ENCODE measurements around the gene SMG6.
"Not testable (repeated sequence)": the region's sequence is repeated elsewhere in the genome, so short reads cannot be mapped to it uniquely, and the experiment has no call there.

SMG6 gene

DNA sequence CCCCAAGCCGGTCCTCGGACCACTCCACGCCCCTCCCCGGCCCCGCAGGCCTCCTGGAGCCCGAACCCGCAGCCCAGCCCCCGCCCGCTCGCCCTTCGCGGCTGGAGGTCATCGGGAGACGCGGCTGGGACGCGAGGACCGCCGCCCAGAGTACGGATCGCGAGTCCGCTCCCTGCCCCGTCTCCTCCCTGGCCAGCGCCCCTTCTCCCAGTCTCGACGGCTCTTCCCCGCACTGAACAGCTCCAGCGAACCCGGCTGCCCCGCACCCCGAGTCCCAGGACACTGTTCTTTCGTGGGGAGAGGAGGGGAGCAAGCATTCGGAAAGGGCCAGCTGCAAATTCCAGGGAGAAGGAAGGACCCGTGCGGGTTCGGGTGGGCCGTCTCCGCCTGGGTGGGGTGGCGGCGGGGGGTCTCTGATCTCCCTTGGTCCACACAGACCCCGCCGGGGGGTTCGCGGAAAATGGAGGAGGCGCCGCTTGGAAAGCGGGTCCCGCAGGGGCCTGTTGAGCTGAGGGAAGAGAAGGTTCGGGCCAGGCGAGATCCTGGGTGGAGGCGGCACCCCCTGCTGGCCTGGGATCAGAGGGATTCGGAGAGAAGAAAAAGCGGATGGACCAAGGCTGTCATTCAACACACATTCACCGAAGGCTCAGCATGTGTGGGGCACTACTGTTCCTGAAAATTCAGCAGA, 277.8 kb downstream of the SMG6 start:
- DNase-seq (ENCODE audit: low read depth): no peak

DNA sequence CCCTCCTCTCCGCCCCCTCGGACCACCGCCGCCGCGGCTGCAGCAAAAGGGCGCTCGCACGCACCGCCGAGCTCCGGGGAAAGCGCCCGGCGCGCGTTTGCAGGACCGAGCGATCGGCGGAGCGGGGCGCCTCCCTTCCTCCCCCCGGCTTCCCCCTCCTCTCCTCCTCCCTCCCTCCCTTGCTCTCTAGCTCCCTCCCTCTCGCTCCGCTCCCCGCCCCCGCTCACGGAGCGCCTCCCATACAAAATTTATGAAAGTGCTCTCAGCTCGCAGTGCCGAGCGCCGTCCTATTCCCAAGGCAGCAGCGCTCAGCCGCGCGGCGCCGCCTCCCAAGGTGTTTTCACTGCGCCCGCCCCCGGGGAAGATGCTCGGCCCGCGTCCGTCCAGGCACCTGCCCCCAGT, 278.4 kb downstream of the SMG6 start, which contains the start of gene RTN4RL1:
RTN4RL1 (minus strand) TSS at position 115 of the 402 bp plus-strand sequence. CDS start 469 bp downstream, outside the sequence.
- peak; percentile 51 for DNase-seq (ENCODE audit: low read depth)

DNA sequence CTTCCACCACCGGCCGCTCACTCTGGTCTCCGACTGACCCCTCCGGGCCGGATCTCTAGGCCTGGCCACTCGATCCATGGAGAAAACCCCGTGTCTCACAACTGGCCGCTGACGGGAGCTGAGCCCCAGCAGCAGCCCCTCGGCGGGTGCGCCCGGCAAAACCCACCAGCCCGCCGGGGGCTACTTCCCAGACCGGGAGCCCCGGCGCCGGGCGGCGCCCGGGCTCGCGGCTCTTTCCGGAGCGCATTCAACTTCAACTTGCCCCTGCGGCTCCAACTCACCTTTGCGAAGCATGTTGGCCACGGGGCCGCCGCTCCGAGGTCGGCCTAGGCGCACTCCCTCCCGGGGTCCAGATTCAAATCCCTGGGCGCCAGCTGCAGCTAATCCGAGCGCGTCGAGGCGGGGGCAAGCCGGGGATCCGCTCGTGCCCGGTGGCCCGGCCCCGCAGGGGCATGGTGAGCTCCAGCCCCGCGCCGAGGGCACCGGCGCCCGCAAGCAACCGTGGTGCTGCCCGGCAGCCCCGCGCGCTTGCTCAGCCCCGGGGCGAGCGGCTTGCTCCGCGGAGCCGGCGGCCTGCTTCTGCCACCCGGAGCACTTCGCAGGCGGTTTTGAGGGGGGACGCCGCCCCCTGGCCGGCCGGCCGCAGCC, 278.9 kb downstream of the SMG6 start:
- DNase-seq (ENCODE audit: low read depth): no peak

DNA sequence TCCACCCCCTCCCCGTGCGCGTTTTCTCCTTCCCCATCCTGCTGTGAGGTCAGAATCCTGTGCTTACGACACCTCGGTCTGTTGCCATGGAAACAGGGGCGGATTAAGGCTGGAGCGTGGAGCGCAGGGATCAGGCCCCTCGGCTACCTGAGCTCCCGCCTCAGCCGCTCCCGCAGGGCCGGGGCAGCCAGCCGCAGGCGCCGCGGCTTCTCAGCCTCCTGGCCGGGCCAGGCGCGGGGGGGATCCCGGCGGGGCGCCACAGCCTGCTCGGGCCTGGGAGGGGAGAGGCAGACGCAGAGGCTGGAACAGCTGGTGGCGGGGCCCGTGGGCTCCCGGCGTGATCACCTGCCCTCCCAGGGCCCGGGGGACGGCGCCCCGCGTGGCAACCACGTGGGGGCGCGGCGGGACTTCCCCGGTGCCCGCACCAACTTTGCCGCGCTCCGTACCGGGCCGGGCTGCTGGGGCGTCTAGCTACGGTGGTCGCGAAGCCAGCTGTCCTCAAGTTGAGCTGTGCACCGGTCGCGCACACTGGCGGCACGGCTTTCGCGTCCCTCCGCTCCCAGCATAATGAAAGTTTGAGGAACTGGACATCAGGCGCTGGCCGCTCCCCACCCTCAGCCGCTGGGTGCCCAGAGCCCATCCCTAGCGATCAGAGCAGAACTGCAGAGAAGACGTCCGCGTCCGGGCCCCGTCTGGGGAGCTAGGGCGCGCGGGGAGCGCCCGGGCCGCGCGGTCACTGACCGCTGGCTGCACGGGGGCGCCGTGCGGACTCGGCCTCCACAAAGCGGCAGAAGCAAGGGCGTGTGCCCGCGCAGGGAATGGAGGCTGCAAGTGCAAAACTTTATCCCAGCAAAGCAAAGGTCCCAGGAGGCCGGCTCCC, 279.7 kb downstream of the SMG6 start:
- no peak for DNase-seq (ENCODE audit: low read depth)

DNA sequence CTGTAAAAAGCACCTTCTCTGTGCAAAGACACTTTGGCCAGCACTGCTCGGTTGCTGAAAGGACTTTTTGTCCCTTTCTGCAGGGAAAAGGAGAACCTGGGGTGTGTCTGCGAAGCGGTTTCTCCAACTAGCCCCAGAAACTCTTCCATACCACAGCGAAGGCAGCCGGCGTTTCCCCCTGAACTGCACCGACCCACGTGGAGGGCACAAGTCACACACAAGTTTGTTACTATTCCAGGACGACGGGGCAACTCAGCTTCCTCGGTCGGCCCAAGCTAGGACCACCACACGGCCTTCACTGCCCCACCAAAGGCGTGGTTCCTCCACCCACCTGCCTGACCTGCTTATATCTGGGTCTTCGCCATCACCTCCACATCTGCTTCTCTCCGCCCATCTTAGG, 280.3 kb downstream of the SMG6 start:
- no peak for DNase-seq (ENCODE audit: low read depth)

DNA sequence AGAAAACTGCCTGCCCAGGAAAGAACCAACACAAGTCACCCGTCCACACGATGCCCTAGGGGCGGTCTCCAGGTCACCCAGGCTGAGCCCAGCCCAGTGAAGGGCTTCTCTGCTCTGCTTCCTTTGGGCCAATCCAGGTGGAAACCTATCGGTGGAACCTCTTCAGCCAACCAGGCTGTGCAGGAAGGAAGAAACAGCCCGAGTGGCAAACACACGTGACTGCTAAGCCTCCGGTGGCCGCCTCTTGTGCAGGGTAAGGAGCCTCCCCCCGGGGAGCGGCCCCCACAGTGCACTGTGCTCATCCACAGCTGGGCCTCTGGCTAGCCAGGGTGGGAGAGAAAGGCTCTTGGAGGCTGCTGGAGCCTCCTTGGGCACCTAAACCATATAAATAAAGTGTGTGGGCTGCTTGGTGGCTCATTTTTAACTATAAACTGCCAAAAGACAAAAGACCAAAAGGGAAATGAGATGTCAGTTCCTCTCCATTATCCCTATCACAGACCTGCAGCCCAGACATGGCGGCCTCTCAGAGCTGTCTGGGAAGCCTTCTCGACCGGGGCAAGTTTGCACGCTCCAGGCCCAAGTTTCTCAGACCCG, 280.8 kb downstream of the SMG6 start:
- no peak for DNase-seq (ENCODE audit: low read depth)

DNA sequence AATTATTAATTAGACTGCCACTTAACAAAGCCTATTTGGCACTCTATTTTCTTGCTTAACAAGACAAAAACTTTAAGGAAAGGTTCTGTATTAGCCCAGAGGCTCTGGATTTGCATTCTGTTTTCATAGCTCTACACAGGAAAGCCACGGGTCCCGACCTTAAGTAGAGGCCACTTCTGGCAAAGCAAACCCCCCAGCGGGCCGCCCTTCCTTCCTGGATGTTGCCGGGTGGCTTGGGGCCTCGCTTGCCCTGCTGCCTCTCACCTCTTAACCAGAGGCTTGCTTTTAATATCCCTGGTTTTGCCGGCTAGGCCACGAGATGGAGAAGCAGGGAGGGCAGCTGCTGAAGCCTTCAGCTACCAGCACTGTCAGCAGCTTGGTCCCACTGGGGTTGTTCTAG, 282.9 kb downstream of the SMG6 start:
- no peak for DNase-seq (ENCODE audit: low read depth)

DNA sequence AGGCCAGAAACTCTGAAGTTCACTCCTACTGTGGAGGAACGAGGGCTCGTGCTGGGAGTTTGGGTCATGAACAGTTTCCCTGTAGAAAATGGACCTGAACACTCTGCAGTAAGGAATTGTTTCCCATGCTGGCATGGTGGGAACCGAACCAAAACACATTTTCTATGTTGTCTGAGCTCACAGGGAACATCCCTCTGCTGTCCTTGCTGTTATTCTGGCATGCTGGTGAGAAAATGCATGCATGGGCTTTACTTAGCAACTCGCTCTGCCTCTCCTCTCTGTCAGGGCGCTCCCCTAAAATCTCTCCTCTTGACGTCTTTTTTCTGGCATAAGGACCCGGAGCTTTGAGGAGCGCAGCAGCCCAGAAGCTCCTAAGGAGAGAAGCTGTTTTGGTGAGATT, 283.9 kb downstream of the SMG6 start:
- DNase-seq (ENCODE audit: low read depth): no peak

DNA sequence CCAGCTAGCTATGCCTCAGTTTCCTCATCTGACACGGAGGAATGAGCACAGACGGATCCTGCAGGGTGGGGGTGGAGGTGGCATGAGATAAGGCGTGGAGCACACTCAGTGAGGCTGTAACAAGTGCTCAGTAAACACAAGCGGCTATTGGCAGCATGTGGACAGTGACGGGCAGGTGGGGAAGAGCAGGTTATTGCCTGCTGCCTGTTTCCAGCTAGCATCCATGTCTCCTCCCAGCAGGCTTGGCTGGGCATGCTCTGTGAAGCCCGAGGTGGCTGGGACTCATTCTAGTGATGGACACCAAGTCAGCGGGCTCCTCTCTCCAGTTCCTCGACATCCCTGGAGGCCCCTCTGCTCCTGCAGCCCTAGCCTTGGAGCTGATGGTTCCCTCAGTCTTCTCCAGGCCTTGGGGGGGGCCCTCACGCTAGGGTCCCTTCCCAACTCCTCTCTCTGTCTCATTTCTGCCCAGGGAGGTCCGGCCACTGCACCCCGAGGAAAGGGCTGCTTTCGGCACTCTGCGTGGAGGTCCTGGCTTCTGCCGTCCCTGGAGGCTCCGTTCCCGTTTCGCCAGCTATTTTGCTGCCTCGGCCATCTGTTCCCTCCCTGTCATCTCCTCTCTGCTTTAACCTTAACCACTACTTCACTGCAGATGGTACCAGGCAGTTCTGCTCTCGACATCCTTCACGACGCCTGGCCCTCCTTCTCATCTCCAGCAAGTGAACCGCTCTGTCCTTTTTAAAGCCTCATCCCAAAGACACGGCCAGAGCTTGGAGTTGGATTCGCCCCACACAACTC, 284.7 kb downstream of the SMG6 start:
- DNase-seq (ENCODE audit: low read depth): no peak

DNA sequence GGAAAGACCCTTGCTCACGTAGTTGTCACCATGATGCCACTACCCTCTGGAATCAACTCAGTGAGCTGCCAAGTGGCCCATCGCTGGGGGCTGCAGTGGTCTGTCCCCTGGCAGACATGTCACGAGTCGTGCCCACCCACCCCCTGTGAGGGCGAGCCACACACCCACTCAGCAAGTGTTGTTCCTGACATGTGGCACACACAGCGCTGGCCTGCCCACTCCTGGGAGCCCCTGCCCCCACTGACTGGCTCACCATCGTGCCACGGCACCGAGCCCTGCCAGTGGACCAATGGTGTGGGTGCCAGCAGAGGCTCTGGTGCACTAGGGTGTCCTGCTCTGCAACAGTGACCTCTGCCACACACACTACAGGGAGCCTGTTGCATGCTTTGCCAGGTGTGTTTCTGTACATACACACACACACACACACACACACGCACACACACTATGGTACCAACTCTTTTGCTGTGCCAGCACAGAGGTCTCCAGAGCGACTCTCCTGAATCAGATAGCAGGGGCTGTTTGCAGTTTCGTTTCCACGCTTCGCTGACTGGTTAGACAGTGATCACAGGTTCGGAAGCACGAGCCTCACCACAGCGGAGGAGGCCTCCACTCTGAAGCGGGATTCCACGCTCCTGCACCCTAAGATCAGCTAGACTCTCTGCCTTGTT, 286.2 kb downstream of the SMG6 start:
- DNase-seq (ENCODE audit: low read depth): no peak

DNA sequence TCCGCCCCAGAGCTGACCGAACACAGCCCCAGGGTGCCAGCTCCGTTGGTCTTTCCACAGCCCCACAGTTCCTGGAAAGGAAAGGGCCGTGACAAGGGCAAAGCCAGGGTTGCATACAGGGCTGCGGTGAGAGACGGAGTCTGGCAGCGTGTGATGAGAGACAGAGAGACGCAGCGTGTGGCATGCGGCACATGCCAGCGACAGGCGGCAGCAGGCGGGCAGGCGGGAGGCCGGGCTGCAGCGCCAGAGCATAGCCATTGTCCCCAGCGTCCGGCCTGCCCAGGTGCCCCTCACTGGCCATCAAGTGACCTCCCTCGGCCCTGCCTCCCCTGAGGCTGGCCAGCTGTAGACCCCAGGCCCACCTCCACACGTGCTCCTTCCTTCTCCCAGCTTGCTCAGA, 287.1 kb downstream of the SMG6 start:
- no peak for DNase-seq (ENCODE audit: low read depth)

DNA sequence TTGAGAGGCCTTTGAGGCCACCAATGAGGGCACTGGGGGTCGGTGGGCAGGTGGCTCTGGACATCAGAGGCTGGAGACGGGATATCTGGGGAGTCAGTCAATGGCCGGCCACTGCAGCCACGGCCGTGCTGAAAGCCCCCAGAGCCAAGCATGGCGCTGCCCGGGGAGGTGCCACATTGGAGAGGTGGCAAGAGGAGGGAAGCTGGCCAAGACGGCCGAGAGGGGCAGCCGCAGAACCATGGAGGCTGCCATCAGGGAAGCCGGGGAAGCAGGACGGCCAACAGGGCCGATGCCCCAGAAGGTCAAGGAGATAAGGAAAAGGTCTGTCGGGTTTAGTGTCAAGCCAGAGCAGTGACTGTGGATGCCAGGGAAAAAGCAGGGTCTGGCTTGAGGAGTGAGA, 288.3 kb downstream of the SMG6 start:
- DNase-seq (ENCODE audit: low read depth): no peak

DNA sequence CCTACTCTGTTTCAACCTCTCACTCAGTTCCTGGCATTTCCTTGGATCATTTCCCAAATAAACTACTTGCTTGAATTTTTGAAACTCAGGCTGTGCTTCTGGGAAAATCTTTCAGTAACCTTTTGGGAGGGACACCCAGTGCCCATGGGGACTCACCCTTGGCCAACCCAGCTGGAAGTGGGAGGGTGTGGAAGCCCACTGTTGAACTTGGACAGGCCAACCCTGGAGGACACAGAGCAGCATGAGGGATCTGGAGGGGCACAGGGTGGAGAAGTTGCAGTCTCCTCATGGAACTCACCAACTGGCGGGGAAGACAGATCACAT, 289.6 kb downstream of the SMG6 start:
- DNase-seq (ENCODE audit: low read depth): no peak

DNA sequence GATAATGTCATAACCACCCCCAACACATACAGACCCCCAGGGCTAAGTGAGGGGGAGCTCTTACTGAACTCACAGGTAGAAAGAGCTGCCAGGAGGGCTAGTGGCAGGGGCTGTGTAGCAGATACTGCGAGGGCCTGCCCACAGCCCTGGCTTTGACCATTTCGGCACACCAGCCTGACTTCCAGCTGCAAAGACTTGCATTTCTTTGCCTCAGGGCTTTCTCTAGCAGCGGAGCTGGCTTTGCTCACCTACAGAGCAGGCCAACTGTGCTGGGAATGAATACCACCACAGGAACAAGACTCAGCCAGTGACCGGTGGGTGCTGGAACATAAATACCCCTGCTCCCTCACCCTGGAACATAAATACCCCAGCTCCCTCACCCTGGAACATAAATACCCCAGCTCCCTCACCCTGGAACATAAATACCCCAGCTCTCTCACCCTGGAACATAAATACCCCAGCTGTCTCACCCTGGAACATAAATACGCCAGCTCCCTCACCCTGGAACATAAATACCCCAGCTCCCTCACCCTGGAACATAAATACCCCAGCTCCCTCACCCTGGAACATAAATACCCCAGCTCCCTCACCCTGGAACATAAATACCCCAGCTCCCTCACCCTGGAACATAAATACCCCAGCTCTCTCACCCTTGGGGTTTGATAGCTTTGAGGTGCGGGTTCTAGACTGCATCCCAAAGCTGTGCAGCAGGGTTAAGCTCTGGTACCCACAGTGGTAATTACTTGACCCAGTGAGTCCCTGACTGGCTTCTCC, 290.2 kb downstream of the SMG6 start:
- not testable (repeated sequence) for DNase-seq (ENCODE audit: low read depth)

DNA sequence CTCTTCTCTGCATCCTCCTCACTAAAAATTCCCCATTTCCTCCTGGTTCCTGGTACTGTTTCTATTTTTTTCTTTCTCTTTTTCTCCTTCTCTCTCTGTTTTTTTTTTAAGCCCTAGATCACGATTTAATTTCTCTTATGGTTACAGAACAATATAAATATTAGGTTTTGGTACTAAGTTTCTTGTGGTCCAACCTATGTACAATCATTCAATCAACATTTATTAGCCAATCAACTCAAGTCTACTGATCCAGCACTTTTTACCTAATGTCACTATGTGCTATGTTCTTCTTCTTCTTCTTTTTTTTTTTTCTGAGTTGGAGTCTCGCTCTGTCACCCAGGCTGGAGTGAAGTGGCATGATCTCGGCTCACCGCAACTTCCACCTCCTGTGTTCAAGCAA, 291.1 kb downstream of the SMG6 start:
- DNase-seq (ENCODE audit: low read depth): no peak

DNA sequence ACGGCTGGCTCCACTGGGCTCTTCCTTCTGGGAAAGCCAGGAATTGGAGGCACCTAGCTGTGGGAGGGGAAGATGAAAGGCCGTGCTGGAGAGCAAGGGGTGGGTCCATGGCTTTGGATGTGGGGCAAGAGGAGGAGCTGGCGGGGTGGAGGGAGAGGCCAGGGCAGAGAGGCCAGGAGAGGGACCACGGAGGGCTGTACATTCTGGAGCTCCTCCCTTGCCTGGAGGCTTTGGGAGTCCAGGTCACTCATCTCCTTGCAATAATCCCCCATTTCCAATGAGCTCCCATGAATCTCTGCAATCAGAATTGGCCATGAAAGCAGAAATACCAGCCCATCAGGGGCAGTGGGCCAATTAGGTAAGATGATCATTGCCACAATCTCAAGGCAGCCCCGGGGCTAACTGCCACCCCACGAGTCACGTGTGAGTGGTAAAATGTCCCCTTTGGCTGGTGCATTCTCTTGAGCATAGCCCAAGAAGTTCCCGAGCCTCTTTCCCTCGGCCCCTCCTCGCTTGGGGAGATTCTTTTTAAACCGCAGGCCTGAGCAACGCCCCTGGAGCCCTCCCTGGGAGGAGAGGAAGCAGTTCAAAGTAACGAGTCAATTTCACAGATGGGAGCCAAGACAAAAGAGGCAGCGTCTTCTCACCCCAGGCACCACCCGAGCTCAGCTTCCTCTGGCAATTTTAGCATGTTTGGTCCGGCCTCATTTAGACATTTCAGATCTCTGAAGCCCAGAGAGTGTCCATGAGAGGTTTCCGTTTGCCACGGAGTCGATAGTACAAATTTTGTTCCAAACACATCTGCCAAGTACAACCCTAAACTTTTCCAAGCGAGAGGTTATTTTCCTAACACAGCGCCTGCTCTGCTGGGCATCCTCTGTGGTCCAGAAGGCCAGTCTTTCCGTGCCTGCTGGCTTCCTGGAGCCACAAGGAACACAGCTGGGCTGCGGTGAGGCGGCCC, 291.9 kb downstream of the SMG6 start:
- no peak for DNase-seq (ENCODE audit: low read depth)
